ENCODE measurements around the gene IGFBP2. TPM values are rescaled to one million over a fixed set of nuclear protein-coding genes. Genes with fewer than 3 reads are reported as not detected.
A peak's percentile ranks its signal among the peaks of the same experiment; 100 is the strongest.

Gene IGFBP2
- total and polyA plus RNA-seq, 2 of the 8 experiments (the other 6 are each of a cell fraction or from before 2014, with no cell fraction given) = 326 to 782 TPM

DNA sequence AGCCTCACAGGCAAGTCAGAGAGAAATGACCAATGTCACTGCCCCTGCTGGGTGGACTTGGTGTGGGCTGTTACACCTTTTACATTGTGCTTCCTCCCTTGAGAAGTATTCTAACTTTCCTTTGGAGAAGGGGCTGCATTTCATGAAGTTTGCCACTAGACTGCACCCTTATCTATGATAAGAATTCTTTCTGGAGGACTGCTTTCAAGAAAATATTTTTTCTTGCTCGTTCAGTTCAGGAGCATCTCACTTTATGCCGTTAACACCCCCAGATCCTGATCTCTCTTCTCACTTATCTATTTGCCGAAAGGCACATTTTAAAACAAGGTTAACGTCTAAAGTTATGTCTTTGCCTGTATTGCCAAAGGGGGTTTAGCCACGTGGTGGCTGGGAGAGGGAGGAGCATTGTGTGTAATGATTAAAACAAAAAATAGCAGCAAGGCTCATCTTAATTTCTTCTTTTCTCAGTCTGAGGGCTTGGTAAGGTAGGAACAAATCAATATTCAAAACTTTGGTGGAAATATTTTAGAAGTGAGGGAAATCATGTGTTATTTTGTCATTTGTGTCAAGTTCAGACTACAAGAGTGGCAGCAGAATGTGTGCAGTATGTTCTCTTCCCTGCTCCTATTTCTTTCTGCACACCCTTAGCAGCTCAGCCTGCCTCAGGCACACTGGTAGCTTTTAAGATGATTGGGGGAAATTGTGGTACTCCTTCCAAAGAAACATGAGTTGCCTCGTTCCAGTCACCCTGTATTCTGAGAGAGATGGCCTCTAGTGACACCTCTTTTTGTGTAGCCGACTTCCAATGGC is 63.7 kb downstream of the IGFBP2 start:
- CTCF ChIA-PET (ENCODE audit: partially characterized antibody) = interaction anchor here (0.7 to 5.4 kb wide), 37 partner anchors 9 to 1057 kb away, joined by 3 to 41 read pairs (median 6); no protein-coding TSS in a partner anchor
- Histone ChIP-seq H2BK5ac (ENCODE audit: low read depth, low read length) (no peak overlapping the region), H4K8ac (ENCODE audit: extremely low read depth, insufficient read depth, low read length) (no peak overlapping the region), H2BK15ac (ENCODE audit: low read length) (no peak overlapping the region), H2BK20ac (ENCODE audit: low read length) (no peak overlapping the region), H3K27me3 (replicated peaks in 1 of 4; ENCODE audit: control insufficient read depth in 3 of 4, extremely low read depth in 1 of 4, insufficient read depth in 3 of 4, low read length in 3 of 4) (peaks cover 0 to 16% (median 14%) of the 10 kb centered on the region in 4 experiments; a peak in 5 of 7 replicates), H3K14ac (ENCODE audit: insufficient read length) (no peak overlapping the region), H3K27ac (ENCODE audit: low read depth, low read length) (no peak overlapping the region), H3K79me1 (ENCODE audit: low read depth, low read length) (no peaks in the 10 kb centered on the region), H4K91ac (replicated peaks; ENCODE audit: insufficient read length, low read length) (no peak overlapping the region), H2BK120ac (replicated peaks; ENCODE audit: low read depth, low read length) (no peak overlapping the region), H3K9ac (replicated peaks in 1 of 4; ENCODE audit: extremely low read depth in 1 of 4, low read depth in 3 of 4, low read length in 3 of 4) (no peak overlapping the region), H3K4me2 (ENCODE audit: insufficient read depth in 1 of 2, low read depth in 2 of 2, low read length in 2 of 2) (no peak overlapping the region), H3K4ac (replicated peaks; ENCODE audit: insufficient read length, low read depth, low read length) (no peak overlapping the region), H3K79me2 (ENCODE audit: control insufficient read depth in 1 of 2, insufficient read depth in 2 of 2, low read length in 2 of 2) (no peaks in the 10 kb centered on the region), H3K23me2 (ENCODE audit: low read depth, low read length) (peaks cover 26% of the 10 kb centered on the region), H3K9me3 (ENCODE audit: insufficient read depth in 2 of 2, low read depth in 1 of 2, low read length in 1 of 2) (no peaks in the 10 kb centered on the region), H3K56ac (replicated peaks; ENCODE audit: insufficient read length, low read depth, low read length) (no peak overlapping the region), H3K4me3 (ENCODE audit: extremely low read depth in 1 of 4, insufficient read depth in 2 of 4, low read depth in 3 of 4, low read length in 4 of 4) (no peak overlapping the region), H2BK12ac (ENCODE audit: low read depth, low read length) (no peak overlapping the region), H4K5ac (ENCODE audit: insufficient read length, low read depth, low read length) (no peak overlapping the region), H3K4me1 (replicated peaks in 1 of 4; ENCODE audit: control insufficient read depth in 3 of 4, insufficient read depth in 4 of 4, low read length in 3 of 4) (peaks cover 3 to 9% (median 6%) of the 10 kb centered on the region in 4 experiments), H2AK5ac (ENCODE audit: low read depth, low read length) (peak overlapping the region; percentile 25; the same call in 1 of the 2 replicates), H3K36me3 (ENCODE audit: control insufficient read depth in 2 of 4, insufficient read depth in 4 of 4, low read length in 3 of 4) (no peaks in the 10 kb centered on the region), H3K18ac (ENCODE audit: extremely low read depth, low read length) (no peak overlapping the region), H2AFZ (ENCODE audit: low read length) (no peak overlapping the region), H3K23ac (ENCODE audit: insufficient read length) (no peak overlapping the region), H4K20me1 (replicated peaks in 1 of 2; ENCODE audit: control insufficient read depth in 1 of 2, insufficient read depth in 2 of 2, low read length in 2 of 2) (no peaks in the 10 kb centered on the region)
- 73% methylated on average over 7 of the region's 7 CpGs; no CpG with 5 or more reads in 1 of the 2 experiments for WGBS, 2 experiments (ENCODE audit: extremely low coverage in 1 of 2, insufficient coverage in 1 of 2, insufficient read length in 1 of 2, insufficient replicate concordance in 2 of 2, low coverage in 1 of 2, low lambda C conversion rate in 2 of 2, missing lambda C conversion rate in 1 of 2)
- no peak for DNase-seq (ENCODE audit: low read depth in 1 of 2, low spot score in 2 of 2)
- TF ChIP-seq TEAD4 (IDR thresholded peaks at IDR 0.05; ENCODE audit: low read depth, low read length) (no peak), JUND (IDR thresholded peaks at IDR 0.05; ENCODE audit: low read length) (no peak), CTCF (IDR thresholded peaks at IDR 0.05; ENCODE audit: control extremely low read depth in 1 of 3, insufficient read depth in 1 of 3, low read depth in 1 of 3, low read length in 3 of 3) (peak in 2 of 3 experiments; percentile 33 to 59; a peak in 2 of 4 replicates), SIRT6 (IDR thresholded peaks at IDR 0.05; ENCODE audit: low read length) (no peak), RAD21 (IDR thresholded peaks at IDR 0.05 in 1 of 2, conservative IDR thresholded peaks at IDR 0.05 in 1 of 2; ENCODE audit: low read depth in 2 of 2, low read length in 2 of 2) (peak; percentile 70 to 72), CEBPB (IDR thresholded peaks at IDR 0.05; ENCODE audit: low read depth, low read length) (no peak)
- TF ChIP-seq, protein P1, sequence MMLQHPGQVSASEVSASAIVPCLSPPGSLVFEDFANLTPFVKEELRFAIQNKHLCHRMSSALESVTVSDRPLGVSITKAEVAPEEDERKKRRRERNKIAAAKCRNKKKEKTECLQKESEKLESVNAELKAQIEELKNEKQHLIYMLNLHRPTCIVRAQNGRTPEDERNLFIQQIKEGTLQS (IDR thresholded peaks at IDR 0.05; ENCODE audit: insufficient read depth, low read depth, low read length) = no peak
- POLR2A ChIA-PET (ENCODE audit: partially characterized antibody) = no interaction called here
- peak; percentile 74 for FAIRE-seq

All from H1 (cell line).